GM21737 (cell line): ENCODE data around the gene SMC5.
"Not testable (repeated sequence)": the region's sequence is repeated elsewhere in the genome, so short reads cannot be mapped to it uniquely, and the experiment has no call there.

ENCODE experiments used
- ATAC-seq: cut with Tn5 transposase; IDR thresholded peaks from one replicate; pipeline ENCODE4 v1.9.1; 2021; ENCODE audit warnings: mild to moderate bottlenecking, moderate library complexity; ENCODE audit not compliant: unreplicated experiment

Gene SMC5

GRCh38 chr9:70258692-70259511 lies at the start of gene SMC5:
SMC5 (plus strand) TSS chr9:70258978; CDS start chr9:70259079, 101 bp downstream.
- ATAC-seq, result peak; percentile 83

GRCh38 chr9:70217029-70217428 lies 41.7 kb upstream of the SMC5 start:
- ATAC-seq, result no peak

- ATAC-seq, result no peak
These were observed 40.0 kb upstream of the SMC5 start for GRCh38 chr9:70218767-70219166.

GRCh38 chr9:70220216-70220615 lies 38.6 kb upstream of the SMC5 start:
- ATAC-seq, result no peak

- no peak for ATAC-seq
These were observed 36.4 kb upstream of the SMC5 start for GRCh38 chr9:70222354-70222753.

GRCh38 chr9:70228118-70228517 lies 30.7 kb upstream of the SMC5 start:
- no peak for ATAC-seq

GRCh38 chr9:70228611-70229010 lies 30.2 kb upstream of the SMC5 start:
- no peak for ATAC-seq

- no peak for ATAC-seq
These were observed 29.8 kb upstream of the SMC5 start for GRCh38 chr9:70229026-70229425.

- no peak for ATAC-seq
These were observed 29.2 kb upstream of the SMC5 start for GRCh38 chr9:70229579-70229978.

- no peak for ATAC-seq
These were observed 26.3 kb upstream of the SMC5 start for GRCh38 chr9:70232476-70232875.

GRCh38 chr9:70234208-70234607 lies 24.6 kb upstream of the SMC5 start:
- ATAC-seq, result not testable (repeated sequence)

- ATAC-seq, result not testable (repeated sequence)
These were observed 12.8 kb upstream of the SMC5 start for GRCh38 chr9:70245952-70246351.

- no peak for ATAC-seq
These were observed 8.6 kb upstream of the SMC5 start for GRCh38 chr9:70250221-70250620.

- no peak for ATAC-seq
These were observed 3.3 kb upstream of the SMC5 start for GRCh38 chr9:70255486-70255885.

GRCh38 chr9:70256123-70256551 lies 2.6 kb upstream of the SMC5 start:
- no peak for ATAC-seq

GRCh38 chr9:70257502-70257901 lies 1.3 kb upstream of the SMC5 start:
- no peak for ATAC-seq

GRCh38 chr9:70257991-70258691 lies 637 bp upstream of the SMC5 start:
- ATAC-seq, result peak; percentile 43

GRCh38 chr9:70259512-70259802 lies 679 bp downstream of the SMC5 start:
- no peak for ATAC-seq

GRCh38 chr9:70260007-70260443 lies 1.2 kb downstream of the SMC5 start:
- no peak for ATAC-seq

GRCh38 chr9:70260606-70261005 lies 1.8 kb downstream of the SMC5 start:
- ATAC-seq, result peak; percentile 26

GRCh38 chr9:70261131-70261870 lies 2.5 kb downstream of the SMC5 start:
- no peak for ATAC-seq

GRCh38 chr9:70262366-70262765 lies 3.6 kb downstream of the SMC5 start:
- ATAC-seq, result no peak
